NCI-H187 treated with DMSO at 0.1 percent for 48 hours (cell line): ENCODE results near the gene BEAN1.

ENCODE experiments used
- DNase-seq: peaks from one replicate; lab custom pipeline; 2025; lab: John Stamatoyannopoulos, UW

The BEAN1 gene

GRCh38 chr16:66419527-66419926 is 7.6 kb upstream of the BEAN1 start:
- DNase-seq, result no peak

- no peak for DNase-seq
Observed at GRCh38 chr16:66420396-66420795, 6.7 kb upstream of the BEAN1 start.

- no peak for DNase-seq
Observed at GRCh38 chr16:66421891-66422290, 5.2 kb upstream of the BEAN1 start.

GRCh38 chr16:66422366-66422765 is 4.7 kb upstream of the BEAN1 start:
- no peak for DNase-seq

GRCh38 chr16:66423177-66423576 is 3.9 kb upstream of the BEAN1 start:
- DNase-seq, result no peak

- DNase-seq, result no peak
Observed at GRCh38 chr16:66425651-66426050, 1.4 kb upstream of the BEAN1 start.

- DNase-seq, result no peak
Observed at GRCh38 chr16:66426112-66427035, 721 bp upstream of the BEAN1 start.

- DNase-seq, result no peak
Observed at GRCh38 chr16:66427871-66428681, 981 bp downstream of the BEAN1 start.

- no peak for DNase-seq
Observed at GRCh38 chr16:66428682-66429251, 1.7 kb downstream of the BEAN1 start.

- DNase-seq, result no peak
Observed at GRCh38 chr16:66429290-66429962, 2.3 kb downstream of the BEAN1 start.

GRCh38 chr16:66430214-66430613 is 3.1 kb downstream of the BEAN1 start:
- no peak for DNase-seq

- no peak for DNase-seq
Observed at GRCh38 chr16:66431760-66432159, 4.7 kb downstream of the BEAN1 start.

GRCh38 chr16:66432429-66432828 is 5.3 kb downstream of the BEAN1 start:
- no peak for DNase-seq

- DNase-seq, result no peak
Observed at GRCh38 chr16:66434619-66435430, 7.7 kb downstream of the BEAN1 start.

GRCh38 chr16:66435896-66436295 is 8.8 kb downstream of the BEAN1 start:
- DNase-seq, result no peak

GRCh38 chr16:66437391-66437945 is 10.4 kb downstream of the BEAN1 start:
- no peak for DNase-seq

- DNase-seq, result no peak
Observed at GRCh38 chr16:66438536-66438935, 11.4 kb downstream of the BEAN1 start.

- no peak for DNase-seq
Observed at GRCh38 chr16:66439051-66439730, 12.1 kb downstream of the BEAN1 start.

- DNase-seq, result no peak
Observed at GRCh38 chr16:66440271-66440802, 13.2 kb downstream of the BEAN1 start.

GRCh38 chr16:66440970-66441369 is 13.9 kb downstream of the BEAN1 start:
- DNase-seq, result no peak
